GM19193 (cell line): Measurements from ENCODE around the gene C19orf81.

ENCODE experiments used
- POLR2A ChIP-seq: IDR thresholded peaks from 4 replicates; pipeline ENCODE4 v1.6.1; 2011; ENCODE audit not compliant: insufficient read depth, insufficient read length; ENCODE audit errors: extremely low read depth

C19orf81 gene

GRCh38 chr19:50652722-50653121, 3.5 kb downstream of the C19orf81 start:
- TF ChIP-seq POLR2A: no peak

- no peak for TF ChIP-seq POLR2A
Observed at GRCh38 chr19:50654882-50655281, 5.6 kb downstream of the C19orf81 start.

- TF ChIP-seq POLR2A: no peak
Observed at GRCh38 chr19:50657222-50657669, 8.0 kb downstream of the C19orf81 start.

- peak; percentile 49 for TF ChIP-seq POLR2A
Observed at GRCh38 chr19:50657712-50658440, 8.6 kb downstream of the C19orf81 start.

GRCh38 chr19:50658441-50659317, 9.4 kb downstream of the C19orf81 start:
- no peak for TF ChIP-seq POLR2A

- no peak for TF ChIP-seq POLR2A
Observed at GRCh38 chr19:50659318-50660087, 10.3 kb downstream of the C19orf81 start.

- no peak for TF ChIP-seq POLR2A
Observed at GRCh38 chr19:50660088-50660366, 10.8 kb downstream of the C19orf81 start.

- no peak for TF ChIP-seq POLR2A
Observed at GRCh38 chr19:50661023-50661422, 11.8 kb downstream of the C19orf81 start.

GRCh38 chr19:50661766-50662650, 12.8 kb downstream of the C19orf81 start:
- no peak for TF ChIP-seq POLR2A

GRCh38 chr19:50662651-50663481, 13.6 kb downstream of the C19orf81 start:
- no peak for TF ChIP-seq POLR2A

GRCh38 chr19:50663482-50663790, 14.2 kb downstream of the C19orf81 start:
- TF ChIP-seq POLR2A: no peak

GRCh38 chr19:50664204-50664603, 15.0 kb downstream of the C19orf81 start:
- no peak for TF ChIP-seq POLR2A

GRCh38 chr19:50666346-50667176, 17.3 kb downstream of the C19orf81 start:
- no peak for TF ChIP-seq POLR2A
